OCI-LY1 (cell line): Measurements from ENCODE around the gene SEMA3B.
"Not testable (repeated sequence)": the region's sequence is repeated elsewhere in the genome, so short reads cannot be mapped to it uniquely, and the experiment has no call there.

ENCODE experiments used
- H2AFZ ChIP-seq: fragments of 200-600 bp; sonication (generic), shearing (Covaris generic); 2 replicates; pipeline ENCODE4 v1.6.0; 2014; ENCODE audit warnings: antibody characterized with exemption, mild to moderate bottlenecking, low read length
- H3F3A ChIP-seq: fragments of 200-600 bp; sonication (generic), shearing (Covaris generic); 2 replicates; pipeline ENCODE4 v1.6.0; 2014; ENCODE audit warnings: mild to moderate bottlenecking, antibody characterized with exemption, low read length, moderate library complexity; ENCODE audit not compliant: insufficient read depth
- H3K27ac ChIP-seq: fragments of 200-600 bp; sonication (generic); 2 replicates; pipeline ENCODE4 v1.5.1; 2014; ENCODE audit warnings: low read length, mixed run types, mild to moderate bottlenecking, low read depth; ENCODE audit not compliant: poor library complexity, severe bottlenecking
- H3K27me3 ChIP-seq: fragments of 200-600 bp; sonication (generic); 2 replicates; pipeline ENCODE4 v1.6.0; 2014; ENCODE audit warnings: antibody characterized with exemption, mild to moderate bottlenecking, low read length, moderate library complexity; ENCODE audit not compliant: insufficient read depth
- H3K36me3 ChIP-seq: fragments of 200-600 bp; sonication (generic); 2 replicates; pipeline ENCODE4 v1.6.1; 2014; ENCODE audit warnings: mild to moderate bottlenecking, antibody characterized with exemption, low read length, moderate library complexity, mixed read lengths; ENCODE audit not compliant: insufficient read depth
- H3K4me1 ChIP-seq: fragments of 200-600 bp; sonication (generic); 2 replicates; pipeline ENCODE4 v1.5.1; 2014; ENCODE audit warnings: mild to moderate bottlenecking, low read length, moderate library complexity; ENCODE audit not compliant: insufficient read depth, severe bottlenecking
- H3K4me2 ChIP-seq: fragments of 200-600 bp; sonication (generic), shearing (Covaris generic); 2 replicates; pipeline ENCODE4 v1.6.1; 2014; ENCODE audit warnings: low read length
- H3K4me3 ChIP-seq: fragments of 200-600 bp; sonication (generic); 2 replicates; pipeline ENCODE4 v1.5.1; 2014; ENCODE audit warnings: low read length, low read depth, mild to moderate bottlenecking, mixed read lengths; ENCODE audit not compliant: poor library complexity, severe bottlenecking
- H3K79me2 ChIP-seq: fragments of 200-600 bp; shearing (Covaris generic); 2 replicates; pipeline ENCODE4 v1.6.1; 2016; ENCODE audit warnings: mixed run types, low read length, mixed read lengths; ENCODE audit not compliant: insufficient read depth
- H3K9ac ChIP-seq: fragments of 200-600 bp; sonication (generic), shearing (Covaris generic); 2 replicates; pipeline ENCODE4 v1.6.1; 2014; ENCODE audit warnings: mild to moderate bottlenecking, low read length, mixed read lengths
- H3K9me2 ChIP-seq: fragments of 200-600 bp; sonication (generic), shearing (Covaris generic); 2 replicates; pipeline ENCODE4 v1.6.1; 2014; ENCODE audit warnings: low read depth, mild to moderate bottlenecking, low read length, mixed read lengths
- H3K9me3 ChIP-seq: fragments of 200-600 bp; shearing (Covaris generic); 2 replicates; pipeline ENCODE4 v1.6.1; 2014; ENCODE audit warnings: low read length, mixed read lengths
- H4K20me1 ChIP-seq: fragments of 200-600 bp; sonication (generic), shearing (Covaris generic); 2 replicates; pipeline ENCODE4 v1.6.0; 2016; ENCODE audit warnings: mild to moderate bottlenecking, low read length; ENCODE audit not compliant: insufficient read depth
- EZH2 ChIP-seq: fragments of 200-600 bp; sonication (generic), shearing (Covaris generic); IDR thresholded peaks from 2 replicates; pipeline ENCODE4 v1.8.0; 2017; ENCODE audit warnings: borderline replicate concordance, mixed run types, mild to moderate bottlenecking, antibody characterized with exemption, low read length, moderate library complexity, mixed read lengths
- TF ChIP-seq, protein P1 (sequence below): fragments of 200-600 bp; sonication (generic), shearing (Covaris generic); IDR thresholded peaks from 2 replicates; pipeline ENCODE4 v1.5.1; 2017; ENCODE audit warnings: mild to moderate bottlenecking, antibody characterized with exemption, low read length, moderate library complexity, mixed read lengths

The SEMA3B gene

DNA sequence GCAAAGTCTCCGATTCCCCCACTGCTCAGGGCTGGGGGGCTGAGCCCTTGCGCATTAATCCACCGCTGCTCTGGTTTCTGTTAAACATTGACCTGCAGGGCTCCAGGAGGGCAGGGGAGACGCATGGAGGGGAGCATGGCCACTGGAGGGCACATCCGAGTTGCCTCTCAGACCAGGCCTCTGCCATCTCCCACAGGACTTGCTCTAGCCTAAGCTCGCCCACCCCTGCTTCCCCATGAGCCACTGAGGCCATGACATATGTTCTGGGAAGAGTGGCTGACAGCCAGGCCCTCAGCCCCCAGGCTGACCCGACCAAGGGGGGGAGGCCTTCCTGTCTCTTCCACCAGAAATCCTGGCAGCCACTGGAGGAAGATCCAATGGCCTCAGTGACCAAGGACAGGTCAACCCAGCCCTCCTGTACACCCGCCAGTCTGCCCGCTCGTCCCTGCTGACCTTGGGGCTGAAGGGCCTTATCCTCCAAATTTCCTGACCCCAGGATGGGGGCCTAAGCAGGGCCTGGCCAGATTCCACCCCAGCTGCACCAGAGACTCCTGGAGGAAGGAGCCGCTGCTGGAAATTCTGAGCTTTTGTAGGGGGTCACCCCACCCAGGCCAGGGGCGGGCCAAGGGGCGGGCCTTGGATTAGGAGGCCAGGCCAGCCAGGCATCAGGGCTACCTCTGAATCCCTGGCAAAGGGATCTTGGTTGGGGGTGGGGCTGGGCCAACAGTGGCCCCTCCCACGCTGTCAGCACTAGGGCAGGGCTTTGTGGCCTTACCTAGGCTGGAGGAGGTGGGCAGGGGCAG is 34.3 kb downstream of the SEMA3B start, which contains the start of gene HYAL1:
HYAL1 (minus strand) TSS at position 562 of the 803 bp plus-strand sequence. CDS start 618 bp downstream, outside the sequence.
- H2AFZ ChIP-seq: no peak within 1 kb of the TSS
- H4K20me1 ChIP-seq: no peaks in the 10 kb centered on the region
- H3K79me2 ChIP-seq: no peaks in the 10 kb centered on the region
- no peak within 1 kb of the TSS for H3K4me3 ChIP-seq
- H3K9me2 ChIP-seq: no peaks in the 10 kb centered on the region
- H3K27me3 ChIP-seq: no peaks in the 10 kb centered on the region
- H3K36me3 ChIP-seq: no peaks in the 10 kb centered on the region; the same call in 1 of the 2 replicates
- H3K9ac ChIP-seq: no peak within 1 kb of the TSS
- no peaks in the 10 kb centered on the region for H3K9me3 ChIP-seq
- no peak within 1 kb of the TSS for H3K27ac ChIP-seq
- H3F3A ChIP-seq: no peaks in the 10 kb centered on the region
- no peak for TF ChIP-seq EZH2
- TF ChIP-seq, protein P1, sequence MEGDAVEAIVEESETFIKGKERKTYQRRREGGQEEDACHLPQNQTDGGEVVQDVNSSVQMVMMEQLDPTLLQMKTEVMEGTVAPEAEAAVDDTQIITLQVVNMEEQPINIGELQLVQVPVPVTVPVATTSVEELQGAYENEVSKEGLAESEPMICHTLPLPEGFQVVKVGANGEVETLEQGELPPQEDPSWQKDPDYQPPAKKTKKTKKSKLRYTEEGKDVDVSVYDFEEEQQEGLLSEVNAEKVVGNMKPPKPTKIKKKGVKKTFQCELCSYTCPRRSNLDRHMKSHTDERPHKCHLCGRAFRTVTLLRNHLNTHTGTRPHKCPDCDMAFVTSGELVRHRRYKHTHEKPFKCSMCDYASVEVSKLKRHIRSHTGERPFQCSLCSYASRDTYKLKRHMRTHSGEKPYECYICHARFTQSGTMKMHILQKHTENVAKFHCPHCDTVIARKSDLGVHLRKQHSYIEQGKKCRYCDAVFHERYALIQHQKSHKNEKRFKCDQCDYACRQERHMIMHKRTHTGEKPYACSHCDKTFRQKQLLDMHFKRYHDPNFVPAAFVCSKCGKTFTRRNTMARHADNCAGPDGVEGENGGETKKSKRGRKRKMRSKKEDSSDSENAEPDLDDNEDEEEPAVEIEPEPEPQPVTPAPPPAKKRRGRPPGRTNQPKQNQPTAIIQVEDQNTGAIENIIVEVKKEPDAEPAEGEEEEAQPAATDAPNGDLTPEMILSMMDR: no peak
- H3K4me1 ChIP-seq: peaks cover 18% of the 10 kb centered on the region
- no peak within 1 kb of the TSS for H3K4me2 ChIP-seq

DNA sequence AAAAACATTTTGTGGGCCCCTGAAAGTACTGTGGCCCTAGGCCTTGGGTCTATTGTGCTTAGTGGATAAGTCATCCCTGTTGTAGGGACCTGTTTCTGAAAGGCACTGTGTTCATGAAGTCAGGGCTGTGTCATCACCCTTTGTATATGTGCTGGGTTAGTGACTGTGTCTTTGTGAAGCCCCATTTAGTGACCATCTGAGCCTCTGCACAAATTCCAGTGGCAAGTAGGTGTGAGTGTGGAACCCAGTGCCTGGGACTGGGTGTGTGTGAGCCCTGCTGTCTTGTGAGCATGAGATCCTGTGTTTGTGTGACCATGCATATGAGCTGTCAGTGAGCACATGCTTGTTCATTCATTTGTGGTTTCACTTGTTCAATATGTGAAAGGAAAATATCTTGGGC is 35.7 kb downstream of the SEMA3B start:
- Histone ChIP-seq H3K27me3 (no peaks in the 10 kb centered on the region), H3K79me2 (no peaks in the 10 kb centered on the region), H2AFZ (no peak overlapping the region), H3K9ac (no peak overlapping the region), H3K4me2 (no peak overlapping the region), H3K4me1 (peaks cover 12% of the 10 kb centered on the region), H4K20me1 (no peaks in the 10 kb centered on the region), H3K9me3 (0 out of 2 replicates have a peak, but pooled peaks cover 2% of the 10 kb centered on the region), H3K36me3 (peaks cover 5% of the 10 kb centered on the region), H3K9me2 (no peaks in the 10 kb centered on the region), H3K27ac (no peak overlapping the region), H3K4me3 (no peak overlapping the region), H3F3A (no peaks in the 10 kb centered on the region)
- no peak for TF ChIP-seq EZH2
- TF ChIP-seq, protein P1: no peak

DNA sequence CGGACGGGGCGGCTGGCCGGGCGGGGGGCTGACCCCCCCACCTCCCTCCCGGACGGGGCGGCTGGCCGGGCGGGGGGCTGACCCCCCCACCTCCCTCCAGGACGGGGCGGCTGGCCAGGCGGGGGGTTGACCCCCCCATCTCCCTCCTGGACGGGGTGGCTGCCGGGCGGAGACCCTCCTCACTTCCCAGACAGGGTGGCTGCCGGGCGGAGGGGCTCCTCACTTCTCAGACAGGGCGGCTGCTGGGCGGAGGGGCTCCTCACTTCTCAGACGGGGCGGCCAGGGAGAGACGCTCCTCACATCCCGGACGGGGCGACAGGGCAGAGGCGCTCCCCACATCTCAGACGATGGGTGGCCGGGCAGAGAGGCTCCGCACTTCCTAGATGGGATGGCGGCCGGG is 43.1 kb downstream of the SEMA3B start:
- not testable (repeated sequence) for H3K4me2 ChIP-seq, H2AFZ ChIP-seq, H3K9me2 ChIP-seq, H3K79me2 ChIP-seq, H3K9ac ChIP-seq, H4K20me1 ChIP-seq, H3K4me1 ChIP-seq, H3K4me3 ChIP-seq, H3K27me3 ChIP-seq, H3K36me3 ChIP-seq, H3F3A ChIP-seq, H3K9me3 ChIP-seq, H3K27ac ChIP-seq

DNA sequence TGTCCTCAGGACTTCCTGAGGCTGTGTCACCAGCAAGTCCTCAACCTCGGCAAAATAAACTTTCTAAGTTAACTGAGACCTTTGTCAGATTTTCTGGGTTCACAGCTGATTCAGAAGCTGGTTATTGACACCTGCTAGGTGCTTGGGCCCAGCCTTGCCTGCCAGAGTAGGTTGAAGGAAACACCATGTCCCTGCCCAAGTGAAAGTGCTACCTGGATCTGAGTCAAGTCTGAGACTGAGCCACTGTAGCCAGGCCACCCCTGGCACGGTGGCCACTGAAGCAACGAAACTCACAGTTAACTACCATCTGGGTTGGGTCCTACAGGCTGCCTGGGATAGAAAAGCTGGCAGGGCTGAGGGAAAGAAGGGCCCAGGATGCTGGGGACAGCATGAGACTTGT is 45.4 kb downstream of the SEMA3B start:
- Histone ChIP-seq H2AFZ (no peak overlapping the region), H4K20me1 (no peaks in the 10 kb centered on the region), H3K79me2 (no peaks in the 10 kb centered on the region), H3K36me3 (peaks cover 6% of the 10 kb centered on the region), H3K4me2 (no peak overlapping the region), H3K9me2 (no peaks in the 10 kb centered on the region), H3K9ac (no peak overlapping the region), H3K4me3 (no peak overlapping the region), H3K4me1 (peaks cover 32% of the 10 kb centered on the region), H3K27ac (no peak overlapping the region), H3K9me3 (peaks cover 6% of the 10 kb centered on the region; the same call in 1 of the 2 replicates), H3K27me3 (no peaks in the 10 kb centered on the region), H3F3A (no peaks in the 10 kb centered on the region)
- TF ChIP-seq, protein P1: no peak
- TF ChIP-seq EZH2: no peak
